Heart right ventricle (tissue), 16 donors: ENCODE data around the gene KAT6B. TPM values are rescaled to one million over a fixed set of nuclear protein-coding genes. Genes with fewer than 3 reads are reported as not detected.

Experiments
- ATAC-seq, 8 donors: fragments of 200-7000 bp; cut with Tn5 transposase; one replicate each; pipeline ENCODE4 v1.9.1; 2020; ENCODE audit warnings: mild to moderate bottlenecking in 8 of 8, moderate library complexity in 8 of 8, moderate number of reproducible peaks in 1 of 8
- DNase-seq, 2 donors: peaks; one replicate each; pipeline ENCODE4 v3.0.0-alpha.2; 2020
- H3K27ac ChIP-seq, 10 donors: fragments of 200-600 bp; sonication (generic) in 2 of 10; one replicate each; pipeline versions ENCODE4 v1.5.0 to v1.8.0; 2020 to 2022; ENCODE audit warnings: mild to moderate bottlenecking in 3 of 10
- H3K27me3 ChIP-seq, 7 donors: fragments of 200-600 bp; one replicate each; pipeline ENCODE4 v1.8.0; 2021 to 2022; ENCODE audit warnings: mild to moderate bottlenecking in 2 of 7
- H3K36me3 ChIP-seq, 9 donors: fragments of 200-600 bp; sonication (generic) in 1 of 9; one replicate each; pipeline versions ENCODE4 v1.5.0 to v1.8.0; 2020 to 2022; ENCODE audit warnings: mild to moderate bottlenecking in 2 of 9
- H3K4me1 ChIP-seq, 9 donors: fragments of 200-600 bp; sonication (generic) in 1 of 9; one replicate each; pipeline versions ENCODE4 v1.5.0 to v1.8.0; 2020 to 2022; ENCODE audit warnings: mild to moderate bottlenecking in 4 of 9
- H3K4me3 ChIP-seq, 10 donors: fragments of 200-600 bp; sonication (generic) in 2 of 10; one replicate each; pipeline versions ENCODE4 v1.5.0 to v1.8.0; 2020 to 2022; ENCODE audit warnings: mild to moderate bottlenecking in 7 of 10, moderate library complexity in 2 of 10
- H3K9me3 ChIP-seq, 11 donors: fragments of 200-600 bp in 10 of 11; sonication (generic) in 2 of 11; one replicate each; pipeline versions ENCODE4 v1.5.0 to v1.8.0; 2013 to 2022; ENCODE audit warnings: mild to moderate bottlenecking in 2 of 11, control low read depth in 1 of 11, moderate library complexity in 1 of 11
- WGBS, 2 donors: extraction: QIAGEN DNeasy Blood & Tissue Kit; methylation state at CpG; one replicate each; pipeline ENCODE4 v1.1.7; 2013; ENCODE audit warnings: inconsistent platforms in 1 of 2; 5-methylcytosine and 5-hydroxymethylcytosine counted together
- intact Hi-C, 10 donors: fragments of 100-400 bp; cut with DNase I; formaldehyde crosslinking; loops; one replicate each; pipeline versions ENCODE4 v1.11.1 to v1.14.2; 2022
- polyA plus RNA-seq, 2 donors: library from polyadenylated mRNA; stranded (reverse); fragments of 200-250 nt; gene quantifications; one replicate each; pipeline ENCODE4 v1.2.3, GENCODE V29; 2013
- total RNA-seq, 10 donors: library from RNA; stranded (reverse); fragmentation: NEBNext Ultra II Directional in 3 of 10; extraction: Animal tissue kit (Norgen Biotek cat#: 25700) in 3 of 10; gene quantifications; one replicate each; pipeline versions ENCODE4 v1.2.1 to v1.2.4, GENCODE V29; 2021 to 2023
- TF ChIP-seq, protein P1 (sequence below), 9 donors: fragments of 200-600 bp; sonication (generic) in 2 of 9; IDR thresholded peaks; one replicate each; pipeline versions ENCODE4 v1.5.0 to v1.8.0; 2021 to 2022; ENCODE audit warnings: antibody characterized with exemption in 9 of 9, mild to moderate bottlenecking in 5 of 9, moderate library complexity in 1 of 9
- donor health status: Arrhythmogenic right ventricular cardiomyopathy.
- donor health status: ischemic (EF 13 %, LVEDD 7.1; RV severe dilation, severe dysfunction).
- donor health status: healthy with polysubstance abuse.
- donor health status: DM: no; HTN: yes; CAD: no.
- donor health status: DM: no; HTN: no; CAD: no.
- donor health status: ischemic (EF 25% LVEDD 6.9; RV normal size, moderate dysfunction).
- donor health status: ischemic (EF 25% LVEDD 5.7; RV mildly dilated, moderate dysfunction).
- donor health status: healthy.
- donor health status: DM: yes; HTN: yes; CAD: no.
- donor health status: Ischemic cardiomyopathy.
- donor health status: ischemic (EF 35%, LVEDD 5.7; RV mildly dilated, moderate dysfunction).
- donor health status: nonischemic (EF 11% LVEDD 7.7; RV severe dilation, severe dysfunction).
- donor health status: DM: yes; HTN: yes; CAD: no.
- donor health status: PGD.
- donor health status: ischemic (EF 29% LVEDD 5.4; RV normal size, mild dysfunction).
- donor health status: nonischemic (EF 23%, LVEDD 6.1; RV moderate dilation, normal function).

Gene KAT6B
- total and polyA plus RNA-seq, 12 donors = 3.4 to 58.4 (median 46.5) TPM

DNA sequence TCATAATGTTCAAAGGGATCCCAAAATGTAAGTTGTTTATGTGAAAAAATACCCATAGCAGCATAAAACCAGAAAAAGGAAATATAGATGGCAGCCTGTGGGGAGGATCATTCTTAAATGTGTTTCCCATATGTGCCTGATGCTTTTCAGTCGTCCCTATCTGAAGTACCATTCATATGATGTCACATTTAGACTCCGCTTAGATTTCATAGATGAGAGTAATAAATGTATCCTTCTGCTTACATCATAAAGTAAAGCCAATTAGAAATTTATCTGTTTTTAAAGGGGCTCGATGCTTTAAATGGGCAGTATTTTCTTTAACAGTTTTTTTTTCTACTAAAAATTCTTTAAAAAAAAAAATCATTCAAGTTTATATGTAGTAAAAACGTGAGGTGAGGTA, 136.1 kb downstream of the KAT6B start:
- no peak for DNase-seq
- H3K9me3 ChIP-seq = no peaks in the 10 kb centered on the region
- intact Hi-C loops = no loop called here
- no peak overlapping the region for H3K4me3 ChIP-seq
- peaks cover 0 to 32% (median 9%) of the 10 kb centered on the region in 9 donors for H3K4me1 ChIP-seq
- H3K36me3 ChIP-seq = peaks cover 0 to 7% (median 0%) of the 10 kb centered on the region in 9 donors
- no peak for ATAC-seq
- H3K27ac ChIP-seq = no peak overlapping the region
- WGBS, 2 donors = 75 to 79% methylated on average over 4 of the region's 4 CpGs
- H3K27me3 ChIP-seq = no peaks in the 10 kb centered on the region
- TF ChIP-seq, protein P1, sequence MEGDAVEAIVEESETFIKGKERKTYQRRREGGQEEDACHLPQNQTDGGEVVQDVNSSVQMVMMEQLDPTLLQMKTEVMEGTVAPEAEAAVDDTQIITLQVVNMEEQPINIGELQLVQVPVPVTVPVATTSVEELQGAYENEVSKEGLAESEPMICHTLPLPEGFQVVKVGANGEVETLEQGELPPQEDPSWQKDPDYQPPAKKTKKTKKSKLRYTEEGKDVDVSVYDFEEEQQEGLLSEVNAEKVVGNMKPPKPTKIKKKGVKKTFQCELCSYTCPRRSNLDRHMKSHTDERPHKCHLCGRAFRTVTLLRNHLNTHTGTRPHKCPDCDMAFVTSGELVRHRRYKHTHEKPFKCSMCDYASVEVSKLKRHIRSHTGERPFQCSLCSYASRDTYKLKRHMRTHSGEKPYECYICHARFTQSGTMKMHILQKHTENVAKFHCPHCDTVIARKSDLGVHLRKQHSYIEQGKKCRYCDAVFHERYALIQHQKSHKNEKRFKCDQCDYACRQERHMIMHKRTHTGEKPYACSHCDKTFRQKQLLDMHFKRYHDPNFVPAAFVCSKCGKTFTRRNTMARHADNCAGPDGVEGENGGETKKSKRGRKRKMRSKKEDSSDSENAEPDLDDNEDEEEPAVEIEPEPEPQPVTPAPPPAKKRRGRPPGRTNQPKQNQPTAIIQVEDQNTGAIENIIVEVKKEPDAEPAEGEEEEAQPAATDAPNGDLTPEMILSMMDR (IDR thresholded peaks at IDR 0.05) = no peak

GRCh38 chr10:74963549-74963948, 137.1 kb downstream of the KAT6B start:
- peaks cover 0 to 31% (median 9%) of the 10 kb centered on the region in 9 donors for H3K4me1 ChIP-seq
- no peak overlapping the region for H3K4me3 ChIP-seq
- H3K27ac ChIP-seq = no peak overlapping the region
- H3K9me3 ChIP-seq = no peaks in the 10 kb centered on the region
- TF ChIP-seq, protein P1 (IDR thresholded peaks at IDR 0.05) = no peak
- H3K27me3 ChIP-seq = no peaks in the 10 kb centered on the region
- intact Hi-C loops = no loop called here
- DNase-seq = no peak
- ATAC-seq = no peak
- 93 to 96% methylated on average over 3 of the region's 3 CpGs for WGBS, 2 donors
- peaks cover 0 to 7% (median 0%) of the 10 kb centered on the region in 9 donors for H3K36me3 ChIP-seq

GRCh38 chr10:74967911-74968666, 141.7 kb downstream of the KAT6B start:
- H3K27ac ChIP-seq = no peak overlapping the region
- TF ChIP-seq, protein P1 (IDR thresholded peaks at IDR 0.05) = no peak
- DNase-seq (no peak), ATAC-seq (no peak)
- H3K9me3 ChIP-seq = no peaks in the 10 kb centered on the region
- no peak overlapping the region for H3K4me3 ChIP-seq
- no peaks in the 10 kb centered on the region for H3K27me3 ChIP-seq
- H3K4me1 ChIP-seq = peaks cover 0 to 19% (median 11%) of the 10 kb centered on the region in 9 donors
- H3K36me3 ChIP-seq = peaks cover 0 to 11% (median 0%) of the 10 kb centered on the region in 9 donors
- 71 to 73% methylated on average over 5 of the region's 5 CpGs for WGBS, 2 donors
- intact Hi-C loops = no loop called here

- Histone ChIP-seq H3K4me3 (no peak overlapping the region), H3K9me3 (no peaks in the 10 kb centered on the region), H3K36me3 (peaks cover 0 to 11% (median 0%) of the 10 kb centered on the region in 9 donors), H3K27ac (no peak overlapping the region), H3K27me3 (no peaks in the 10 kb centered on the region), H3K4me1 (peaks cover 0 to 25% (median 14%) of the 10 kb centered on the region in 9 donors)
- WGBS, 2 donors = 82 to 83% methylated on average over 4 of the region's 4 CpGs
- ATAC-seq = no peak
- DNase-seq = no peak
- TF ChIP-seq, protein P1 (IDR thresholded peaks at IDR 0.05) = no peak
- intact Hi-C loops = no loop called here
Measured at GRCh38 chr10:74968667-74969061, 142.3 kb downstream of the KAT6B start.
